Inflammatory macrophage treated with lipopolysaccharide for 1 hour (primary cell): ENCODE results near the gene WFDC12.

Experiments
- DNase-seq, 2 donors: peaks; one replicate each; pipeline ENCODE4 v3.0.0-alpha.2; 2020 to 2022

Gene WFDC12

GRCh38 chr20:45088247-45088646 lies 36.0 kb downstream of the WFDC12 start:
- no peak for DNase-seq

DNA sequence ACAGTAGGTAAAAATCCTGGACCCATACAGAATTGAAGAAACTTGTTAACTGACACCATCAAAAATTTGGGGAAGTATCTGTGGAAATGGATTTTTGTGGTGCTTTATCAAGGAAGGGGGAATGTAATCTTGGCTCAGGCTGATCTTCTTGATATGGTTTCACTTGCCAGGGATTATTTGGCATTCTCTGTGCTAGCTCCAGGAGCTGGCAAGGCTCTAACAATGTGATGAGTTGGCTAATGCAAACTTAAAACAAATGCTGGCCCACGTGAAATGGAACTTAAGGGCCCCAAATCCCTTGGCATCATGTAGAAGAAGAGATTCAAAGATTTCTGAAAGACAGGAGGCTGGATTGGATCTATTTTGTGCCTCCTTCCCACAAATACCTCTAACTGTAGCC lies 36.5 kb downstream of the WFDC12 start:
- DNase-seq: no peak

- DNase-seq: peak; percentile 48 to 86
Measured at GRCh38 chr20:45087097-45087790, 37.0 kb downstream of the WFDC12 start.

- DNase-seq: no peak
Measured at GRCh38 chr20:45085867-45086266, 38.4 kb downstream of the WFDC12 start.

- DNase-seq: no peak
Measured at GRCh38 chr20:45085289-45085688, 39.0 kb downstream of the WFDC12 start.

- DNase-seq: no peak
Measured at GRCh38 chr20:45083127-45083526, 41.1 kb downstream of the WFDC12 start.

DNA sequence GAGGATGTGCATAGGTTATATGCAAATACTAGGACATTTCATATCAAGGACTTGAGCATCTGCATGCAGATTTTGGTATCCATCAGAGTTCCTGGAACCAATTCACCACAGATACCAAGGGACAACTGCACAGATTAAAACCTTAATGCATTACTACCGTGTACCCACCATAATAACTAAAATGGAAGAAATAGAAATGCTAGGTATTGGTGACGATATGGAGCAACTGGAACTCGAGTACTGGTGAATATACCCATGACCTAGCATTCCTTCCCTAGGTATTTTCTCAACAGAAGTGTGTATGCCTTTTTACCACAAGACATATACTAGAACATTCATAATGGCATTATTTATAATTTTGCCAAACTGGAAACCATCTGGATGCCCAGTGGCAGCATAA lies 41.8 kb downstream of the WFDC12 start:
- DNase-seq: no peak

GRCh38 chr20:45080867-45081624 lies 43.2 kb downstream of the WFDC12 start:
- DNase-seq: peak; percentile 25 to 43

DNA sequence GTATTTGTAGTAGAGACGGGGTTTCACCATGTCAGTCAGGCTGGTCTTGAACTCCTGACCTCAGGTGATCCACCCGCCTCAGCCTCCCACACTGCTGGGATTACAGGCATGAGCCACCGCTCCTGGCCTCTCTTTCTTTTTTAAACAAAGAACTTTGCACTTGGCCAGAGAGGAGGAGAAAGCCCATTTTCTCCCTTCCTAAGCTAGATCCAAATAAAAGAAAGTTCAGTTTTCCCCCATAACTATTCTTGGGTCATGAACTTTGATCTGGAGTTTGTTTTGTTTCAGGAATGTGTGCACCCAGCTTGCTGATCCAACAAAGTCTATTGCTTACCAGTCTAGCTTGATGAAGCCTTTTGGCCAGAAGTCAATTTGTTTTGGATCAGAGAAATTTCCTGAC lies 46.7 kb downstream of the WFDC12 start:
- DNase-seq: no peak
